NCI-H345 (cell line): ENCODE results near the gene FRYL.
"Not testable (repeated sequence)": the region's sequence is repeated elsewhere in the genome, so short reads cannot be mapped to it uniquely, and the experiment has no call there.

Source experiments
- DNase-seq: peaks from one replicate; lab custom pipeline; 2025; lab: John Stamatoyannopoulos, UW

Gene FRYL

GRCh38 chr4:48698029-48698971 lies 81.8 kb downstream of the FRYL start:
- DNase-seq: no peak

- DNase-seq: not testable (repeated sequence)
These were observed 82.6 kb downstream of the FRYL start for GRCh38 chr4:48697516-48697915.

GRCh38 chr4:48694824-48695223 lies 85.3 kb downstream of the FRYL start:
- no peak for DNase-seq

GRCh38 chr4:48693856-48694574 lies 86.1 kb downstream of the FRYL start:
- no peak for DNase-seq

GRCh38 chr4:48692897-48693296 lies 87.2 kb downstream of the FRYL start:
- DNase-seq: no peak

- DNase-seq: no peak
These were observed 88.0 kb downstream of the FRYL start for GRCh38 chr4:48692044-48692443.

- DNase-seq: no peak
These were observed 91.1 kb downstream of the FRYL start for GRCh38 chr4:48688953-48689352.

GRCh38 chr4:48687313-48688051 lies 92.6 kb downstream of the FRYL start:
- no peak for DNase-seq

GRCh38 chr4:48686369-48686768 lies 93.7 kb downstream of the FRYL start:
- DNase-seq: no peak

GRCh38 chr4:48683784-48684666 lies 96.1 kb downstream of the FRYL start:
- DNase-seq: no peak

GRCh38 chr4:48682870-48683269 lies 97.2 kb downstream of the FRYL start:
- DNase-seq: not testable (repeated sequence)

GRCh38 chr4:48681856-48682255 lies 98.2 kb downstream of the FRYL start:
- no peak for DNase-seq

- no peak for DNase-seq
These were observed 99.1 kb downstream of the FRYL start for GRCh38 chr4:48680848-48681568.

GRCh38 chr4:48673537-48673936 lies 106.5 kb downstream of the FRYL start:
- no peak for DNase-seq

GRCh38 chr4:48670587-48670986 lies 109.5 kb downstream of the FRYL start:
- no peak for DNase-seq

GRCh38 chr4:48669086-48669485 lies 111.0 kb downstream of the FRYL start:
- DNase-seq: no peak

- DNase-seq: no peak
These were observed 111.6 kb downstream of the FRYL start for GRCh38 chr4:48668254-48669017.

GRCh38 chr4:48667148-48667547 lies 112.9 kb downstream of the FRYL start:
- no peak for DNase-seq

GRCh38 chr4:48665555-48666186 lies 114.4 kb downstream of the FRYL start:
- DNase-seq: no peak
